DMS 273 treated with DMSO at 0.1 percent for 48 hours (cell line): ENCODE data around the gene NUP98.
"Not testable (repeated sequence)": the region's sequence is repeated elsewhere in the genome, so short reads cannot be mapped to it uniquely, and the experiment has no call there.

Experiments used
- DNase-seq: peaks from one replicate; lab custom pipeline; 2025; lab: John Stamatoyannopoulos, UW

NUP98 gene

GRCh38 chr11:3669742-3670183 is 127.6 kb downstream of the NUP98 start:
- no peak for DNase-seq

DNA sequence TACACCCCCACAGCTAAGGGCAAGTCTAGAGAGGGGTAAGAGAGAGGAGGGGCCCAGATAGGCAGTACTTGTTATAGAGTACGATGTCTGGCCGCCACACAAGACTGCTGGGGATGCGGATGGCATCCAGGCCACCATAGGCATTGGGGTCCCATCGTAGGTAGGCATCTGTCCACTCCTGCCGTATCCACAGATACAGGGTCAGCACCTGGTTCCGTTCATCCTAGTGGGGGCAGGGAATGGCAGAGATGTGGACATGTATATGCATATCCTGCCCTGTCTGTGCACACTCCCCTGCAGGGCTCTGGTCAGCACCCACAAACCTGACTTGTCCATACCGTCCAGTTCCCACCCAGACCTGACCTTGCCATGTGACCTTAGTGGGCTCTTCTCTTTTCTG is 128.2 kb downstream of the NUP98 start:
- DNase-seq: no peak

GRCh38 chr11:3667149-3668035 is 130.0 kb downstream of the NUP98 start:
- DNase-seq: no peak

GRCh38 chr11:3666023-3666530 is 131.3 kb downstream of the NUP98 start:
- DNase-seq: no peak

DNA sequence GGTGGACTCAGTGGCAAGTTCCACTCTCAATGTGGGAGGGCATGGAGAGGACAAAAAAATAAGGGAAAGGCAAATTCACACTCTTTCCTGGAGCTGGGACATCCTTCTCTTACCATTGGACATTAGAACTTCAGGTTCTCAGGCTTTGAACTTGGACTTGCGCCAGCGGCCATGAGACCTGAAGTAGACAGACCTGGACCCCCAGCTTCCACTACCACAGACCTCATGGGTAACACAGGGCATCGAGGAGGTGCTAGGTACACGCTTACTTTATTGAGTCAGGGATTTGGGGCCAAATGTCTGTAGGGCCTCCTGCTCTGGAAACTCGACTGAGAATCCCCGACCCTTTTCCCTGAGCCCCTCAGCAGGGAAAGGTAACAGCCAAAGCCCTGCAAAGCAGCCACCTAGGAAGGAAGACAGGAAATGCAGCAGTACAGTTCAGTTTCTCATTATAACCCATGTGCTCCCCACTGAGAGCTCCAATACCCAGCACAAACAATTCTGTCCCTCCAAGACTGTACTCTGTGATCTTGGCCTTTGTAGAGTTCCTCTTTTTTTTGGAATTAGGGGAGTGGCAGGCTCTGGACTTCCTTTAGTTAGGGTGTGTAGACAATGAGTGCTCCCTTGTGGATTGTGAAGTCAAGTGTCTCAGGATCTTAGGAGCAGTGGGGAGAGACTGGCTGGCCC is 131.9 kb downstream of the NUP98 start:
- DNase-seq: no peak

GRCh38 chr11:3664032-3664630 is 133.2 kb downstream of the NUP98 start:
- DNase-seq: no peak

DNA sequence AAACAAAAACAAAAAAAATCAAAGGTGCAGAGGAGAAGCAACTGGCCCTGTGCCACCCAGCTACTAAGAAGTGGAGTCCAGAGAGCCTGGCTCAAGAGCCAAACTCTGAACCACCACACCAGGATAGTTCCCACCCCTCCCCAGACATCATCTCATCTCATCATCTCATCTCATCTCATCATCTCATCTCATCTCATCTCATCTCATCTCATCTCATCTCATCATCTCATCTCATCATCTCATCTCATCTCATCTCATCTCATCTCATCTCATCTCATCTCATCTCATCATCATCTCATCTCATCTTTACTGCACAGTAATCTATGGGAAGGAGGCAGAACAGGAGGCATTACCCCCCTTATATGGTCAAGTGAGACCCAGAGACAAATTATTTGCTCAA is 134.5 kb downstream of the NUP98 start:
- no peak for DNase-seq

DNA sequence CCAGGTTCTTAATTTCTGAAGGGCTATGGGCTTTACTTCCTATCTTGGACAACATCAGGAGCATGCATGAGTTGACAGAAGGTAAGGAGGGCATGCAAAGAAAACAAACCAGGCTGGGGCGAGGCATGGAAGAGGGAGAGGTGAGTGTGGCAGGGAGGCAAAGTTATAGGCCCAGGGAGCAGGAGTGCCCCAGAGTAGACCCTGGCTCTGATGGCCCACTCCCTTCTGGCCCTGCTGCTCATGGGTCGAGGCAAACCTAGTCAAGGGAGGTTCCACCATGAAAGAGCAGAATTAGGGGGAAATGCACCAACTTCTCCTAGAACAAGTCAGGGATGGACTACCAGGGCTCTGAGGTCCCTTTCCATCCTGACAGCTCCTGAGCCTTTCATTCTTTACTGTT is 136.4 kb downstream of the NUP98 start:
- DNase-seq: no peak

GRCh38 chr11:3659595-3660515 is 137.5 kb downstream of the NUP98 start:
- no peak for DNase-seq

DNA sequence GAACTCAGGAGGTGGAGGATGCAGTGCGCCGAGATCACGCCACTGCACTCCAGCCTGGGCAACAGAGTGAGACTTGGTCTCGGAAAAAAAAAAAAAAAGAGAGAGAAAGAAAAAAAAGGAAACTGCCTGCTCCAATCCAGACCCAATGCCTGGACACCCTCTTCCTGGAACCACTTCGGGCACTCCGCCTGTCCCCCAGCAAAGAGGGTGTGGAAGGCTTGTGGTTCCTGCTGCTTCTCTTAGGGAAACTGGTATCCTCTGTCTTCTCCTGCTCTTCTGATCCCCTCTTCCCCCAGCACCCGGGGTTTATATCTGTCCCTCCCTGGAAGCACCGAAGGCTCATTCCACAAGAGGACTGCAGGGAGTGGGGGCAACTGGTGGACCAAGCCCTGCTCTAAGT is 139.1 kb downstream of the NUP98 start:
- no peak for DNase-seq

DNA sequence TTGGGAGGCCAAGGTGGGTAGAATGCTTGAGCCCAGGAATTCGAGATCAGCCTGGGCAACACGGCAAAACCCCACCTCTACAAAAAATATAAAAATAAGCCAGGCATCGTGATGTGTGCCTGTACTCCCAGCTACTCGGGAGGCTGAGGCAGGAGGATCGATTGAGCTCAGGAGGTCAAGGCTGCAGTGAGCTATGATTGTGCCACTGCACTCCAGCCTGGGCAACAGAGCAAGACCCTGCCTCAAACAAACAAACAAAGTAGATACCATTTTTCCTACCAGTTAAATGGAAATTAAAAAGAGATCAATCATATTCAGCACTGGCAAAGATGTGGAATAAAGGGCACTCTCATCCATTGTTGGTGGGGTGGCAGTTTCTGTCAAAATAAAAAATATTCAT is 140.0 kb downstream of the NUP98 start:
- not testable (repeated sequence) for DNase-seq

- no peak for DNase-seq
These were observed 141.8 kb downstream of the NUP98 start for GRCh38 chr11:3655547-3655946.

- DNase-seq: not testable (repeated sequence)
These were observed 144.8 kb downstream of the NUP98 start for GRCh38 chr11:3652514-3652913.

DNA sequence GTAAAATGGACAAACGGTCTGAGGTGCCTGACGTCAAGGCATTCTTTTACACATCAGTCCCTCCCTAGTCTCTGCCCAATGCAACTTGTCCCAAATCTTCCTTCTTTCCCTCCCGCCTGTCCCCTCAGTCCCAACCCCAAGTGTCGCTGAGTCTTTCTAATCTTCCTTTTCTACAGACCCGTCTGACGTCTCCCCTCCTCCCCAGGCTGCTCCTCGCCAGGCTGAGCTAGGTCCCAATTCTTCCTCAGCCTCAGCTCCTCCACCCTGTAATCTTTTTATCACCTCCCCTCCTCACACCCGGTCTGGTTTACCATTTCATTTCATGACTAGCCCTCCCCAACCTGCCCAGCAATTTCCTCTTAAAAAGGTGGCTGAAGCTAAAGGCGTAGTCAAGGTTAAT is 148.0 kb downstream of the NUP98 start:
- DNase-seq: not testable (repeated sequence)

- not testable (repeated sequence) for DNase-seq
These were observed 148.5 kb downstream of the NUP98 start for GRCh38 chr11:3648843-3649242.

GRCh38 chr11:3645552-3645951 is 151.8 kb downstream of the NUP98 start:
- no peak for DNase-seq

GRCh38 chr11:3644817-3645235 is 152.5 kb downstream of the NUP98 start, which contains the start of gene ART1:
Gene ART1, plus strand, starts transcription at chr11:3645128. Its CDS starts 14,086 bp downstream, at chr11:3659214.
- DNase-seq: no peak

DNA sequence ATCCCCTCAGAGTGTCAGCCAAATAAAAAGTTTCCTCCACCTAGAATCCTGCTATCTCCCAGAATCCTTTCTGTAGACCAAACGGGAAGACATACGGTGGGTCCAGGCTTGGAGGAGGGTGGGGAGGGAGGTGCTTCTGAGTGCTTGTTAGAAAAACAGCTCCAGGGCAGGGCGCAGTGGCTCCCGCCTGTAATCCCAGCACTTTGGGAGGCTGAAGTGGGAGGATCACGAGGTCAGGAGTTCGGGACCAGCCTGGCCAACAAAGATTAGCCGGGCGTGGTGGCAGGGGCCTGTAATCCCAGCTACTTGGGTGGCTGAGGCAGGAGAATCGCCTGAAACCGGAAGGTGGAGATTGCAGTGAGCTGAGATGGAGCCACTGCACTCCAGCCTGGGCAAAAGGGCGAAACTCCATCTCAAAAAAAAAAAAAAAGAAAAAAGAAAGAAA is 154.2 kb downstream of the NUP98 start:
- not testable (repeated sequence) for DNase-seq

DNA sequence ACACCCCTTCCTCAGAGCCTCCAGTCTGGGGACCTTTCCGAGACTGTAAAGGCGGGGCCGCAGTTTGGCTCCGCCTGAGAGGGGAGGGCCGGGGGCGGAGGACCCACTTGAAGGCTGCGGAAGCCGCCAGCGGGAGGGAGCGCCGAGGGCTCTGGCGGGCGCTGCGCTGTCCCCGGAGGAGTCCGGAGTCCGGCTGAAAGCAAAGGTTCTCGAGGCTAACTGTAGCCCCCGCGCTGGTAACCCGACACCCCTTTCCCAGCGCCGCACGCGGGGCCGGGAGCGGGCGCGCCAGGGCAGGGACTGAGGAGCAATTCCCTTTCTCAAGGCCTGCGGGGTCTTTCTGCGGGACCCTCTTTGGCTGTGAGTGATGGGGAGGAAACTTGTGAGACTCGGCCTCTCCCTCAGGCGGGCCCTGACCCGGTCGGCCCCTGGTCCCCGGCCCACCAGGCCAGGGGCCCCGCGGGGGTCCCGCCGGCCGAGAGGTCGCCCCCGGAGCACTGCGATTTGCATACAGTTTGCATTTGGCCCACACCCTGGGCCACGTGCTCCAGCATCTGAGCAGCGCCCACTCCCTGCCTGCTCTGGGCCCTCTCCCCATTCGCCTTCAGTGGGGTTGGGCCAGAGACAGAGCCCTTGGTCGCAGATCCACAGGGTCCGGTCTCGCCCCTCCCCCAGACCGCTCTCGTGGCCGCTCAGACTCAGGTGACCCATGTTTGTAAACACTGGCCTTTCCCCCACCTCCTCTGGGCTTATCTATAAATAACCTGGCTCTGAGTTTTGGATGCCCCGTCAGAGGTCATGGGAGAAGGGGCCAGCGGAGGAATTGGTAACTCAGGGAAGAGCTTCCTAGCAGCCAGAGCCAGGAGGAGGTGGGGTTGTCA is 155.0 kb downstream of the NUP98 start:
- DNase-seq: peak; percentile 23

DNA sequence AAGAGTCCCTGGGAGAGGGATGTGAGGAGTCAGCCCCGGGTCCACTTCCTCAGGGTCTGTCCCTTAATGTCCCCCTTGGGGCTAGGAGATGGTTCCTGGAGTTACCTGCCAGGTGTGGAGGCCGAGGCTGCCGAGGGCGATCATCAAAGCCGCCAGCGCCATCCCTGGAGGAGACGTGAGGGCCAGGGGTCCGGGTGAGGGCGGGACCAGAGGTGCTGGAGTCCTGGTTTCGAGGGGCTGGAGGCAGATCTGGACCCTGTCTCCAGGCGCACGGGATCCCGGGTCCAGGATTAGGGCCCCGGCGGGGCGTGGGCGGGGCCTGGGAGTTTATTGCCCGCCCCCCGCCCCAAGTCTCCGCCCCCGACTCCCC is 155.7 kb downstream of the NUP98 start, which contains the start of gene ART5:
ART5 (minus strand) TSS at position 292 of the 370 bp plus-strand sequence; CDS start at position 162, 130 bp downstream.
- no peak for DNase-seq
